Ishikawa (cell line): Measurements from ENCODE around the gene SPIN2A.

Experiments used
- CREB1 ChIP-seq: IDR thresholded peaks from 2 replicates; pipeline ENCODE4 v1.6.1; 2012; ENCODE audit warnings: low read depth
- NFIC ChIP-seq: IDR thresholded peaks from 2 replicates; pipeline ENCODE4 v1.6.1; 2012

DNA sequence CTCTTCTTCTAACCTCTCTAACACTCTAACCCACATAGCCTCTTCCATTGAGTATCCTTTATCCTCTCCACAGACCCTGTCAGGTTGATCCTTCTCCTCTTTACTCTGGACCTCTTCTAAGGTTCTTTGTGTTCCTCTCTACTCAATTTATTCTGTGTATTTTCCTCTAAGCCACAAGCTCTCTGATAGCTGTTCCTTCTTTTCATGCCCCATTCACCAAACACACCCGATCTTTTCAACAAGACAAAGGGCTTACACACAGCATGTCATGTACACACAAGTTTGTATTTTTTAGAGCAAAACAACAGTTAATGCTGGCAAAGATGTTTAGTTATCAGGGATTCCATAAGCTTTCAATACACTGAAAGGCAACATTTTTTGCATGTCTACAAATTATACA is 17.8 kb downstream of the SPIN2A start:
- TF ChIP-seq CREB1 (no peak), NFIC (no peak)
